PC-3 (cell line): ENCODE data around the gene IFNA8.
"Not testable (repeated sequence)": the region's sequence is repeated elsewhere in the genome, so short reads cannot be mapped to it uniquely, and the experiment has no call there.

Experiments used
- EZH2 ChIP-seq: fragments of 300-600 bp; sonication (generic); IDR thresholded peaks from one replicate; pipeline ENCODE4 v1.6.1; 2017; ENCODE audit warnings: antibody characterized with exemption, mild to moderate bottlenecking, low read length; ENCODE audit not compliant: unreplicated experiment
- EZH2phosphoT487 ChIP-seq: fragments of 300-600 bp; sonication (generic); IDR thresholded peaks from 2 replicates; pipeline ENCODE4 v1.6.1; 2018; ENCODE audit warnings: mild to moderate bottlenecking, antibody characterized with exemption, low read length, borderline replicate concordance
- TF ChIP-seq, protein P1 (sequence below): fragments of 300-600 bp; sonication (generic); conservative IDR thresholded peaks from 2 replicates; pipeline ENCODE4 v1.5.1; 2017; ENCODE audit warnings: antibody characterized with exemption, low read depth, mild to moderate bottlenecking, low read length

DNA sequence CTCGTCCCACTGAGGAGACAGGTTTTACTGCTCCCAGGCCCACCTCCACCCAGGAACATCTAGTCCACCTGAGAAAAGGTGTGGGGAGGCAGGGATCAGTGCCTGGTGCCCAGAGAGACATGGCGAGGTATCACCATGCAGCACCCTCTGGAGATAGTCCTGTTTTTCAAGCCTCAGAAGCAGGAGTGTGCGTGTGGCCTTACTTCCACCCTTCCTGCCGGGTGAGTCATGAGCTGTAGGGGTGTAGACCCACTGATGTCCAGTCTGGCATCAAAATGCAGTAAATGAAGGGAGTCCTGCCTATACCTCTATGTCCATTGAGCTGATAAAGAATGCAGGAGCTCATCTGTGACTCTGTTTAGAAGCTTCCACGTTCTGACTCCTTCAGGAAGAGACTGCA, 40.4 kb downstream of the IFNA8 start:
- TF ChIP-seq, protein P1, sequence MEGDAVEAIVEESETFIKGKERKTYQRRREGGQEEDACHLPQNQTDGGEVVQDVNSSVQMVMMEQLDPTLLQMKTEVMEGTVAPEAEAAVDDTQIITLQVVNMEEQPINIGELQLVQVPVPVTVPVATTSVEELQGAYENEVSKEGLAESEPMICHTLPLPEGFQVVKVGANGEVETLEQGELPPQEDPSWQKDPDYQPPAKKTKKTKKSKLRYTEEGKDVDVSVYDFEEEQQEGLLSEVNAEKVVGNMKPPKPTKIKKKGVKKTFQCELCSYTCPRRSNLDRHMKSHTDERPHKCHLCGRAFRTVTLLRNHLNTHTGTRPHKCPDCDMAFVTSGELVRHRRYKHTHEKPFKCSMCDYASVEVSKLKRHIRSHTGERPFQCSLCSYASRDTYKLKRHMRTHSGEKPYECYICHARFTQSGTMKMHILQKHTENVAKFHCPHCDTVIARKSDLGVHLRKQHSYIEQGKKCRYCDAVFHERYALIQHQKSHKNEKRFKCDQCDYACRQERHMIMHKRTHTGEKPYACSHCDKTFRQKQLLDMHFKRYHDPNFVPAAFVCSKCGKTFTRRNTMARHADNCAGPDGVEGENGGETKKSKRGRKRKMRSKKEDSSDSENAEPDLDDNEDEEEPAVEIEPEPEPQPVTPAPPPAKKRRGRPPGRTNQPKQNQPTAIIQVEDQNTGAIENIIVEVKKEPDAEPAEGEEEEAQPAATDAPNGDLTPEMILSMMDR = not testable (repeated sequence)
- not testable (repeated sequence) for TF ChIP-seq EZH2, EZH2phosphoT487
